K562 (cell line): ENCODE measurements around the gene ZNF699. TPM values are rescaled to one million over a fixed set of nuclear protein-coding genes. Genes with fewer than 3 reads are reported as not detected.

Experiments used
- ASH1L ChIP-seq: fragments of 450-650 bp; IDR thresholded peaks from 2 replicates; pipeline ENCODE4 v1.6.1; 2018; ENCODE audit warnings: borderline replicate concordance, mild to moderate bottlenecking, low read depth; ENCODE audit not compliant: partially characterized antibody
- CEBPG ChIP-seq, 3 experiments: fragments of 200-800 bp in 1 of 3; sonication (Bioruptor generic) in 1 of 3; sonication (generic) in 1 of 3; formaldehyde crosslinking in 1 of 3; IDR thresholded peaks in 2 of 3; conservative IDR thresholded peaks in 1 of 3; 2 replicates each; pipeline versions ENCODE4 v1.6.1 to v1.8.0; 2016 to 2022; ENCODE audit warnings: missing compliant biosample characterization in 2 of 3, missing genetic modification characterization in 2 of 3, mild to moderate bottlenecking in 1 of 3, missing genetic modification reagents in 1 of 3
- CHD2 ChIP-seq: IDR thresholded peaks from 2 replicates; pipeline ENCODE4 v1.6.1; 2011; ENCODE audit warnings: low read depth, low read length
- FOXA3 ChIP-seq, 2 experiments: fragments of 450-650 bp in 1 of 2; sonication (generic) in 1 of 2; formaldehyde crosslinking; IDR thresholded peaks in 1 of 2; conservative IDR thresholded peaks in 1 of 2; 2 replicates each; pipeline versions ENCODE4 v1.4.0 to v1.8.0; 2020 to 2022; ENCODE audit warnings: mild to moderate bottlenecking in 2 of 2, missing genetic modification reagents in 1 of 2
- GABPA ChIP-seq: fragments of 200-800 bp; sonication (Bioruptor generic); conservative IDR thresholded peaks from 2 replicates; pipeline ENCODE4 v1.6.1; 2016; ENCODE audit warnings: low read depth, missing genetic modification characterization, missing compliant biosample characterization
- GTF2F1 ChIP-seq: IDR thresholded peaks from 2 replicates; pipeline ENCODE4 v1.6.1; 2011; ENCODE audit warnings: low read depth, low read length, improper control_type of control experiment
- NCOA1 ChIP-seq: fragments of 450-650 bp; IDR thresholded peaks from 2 replicates; pipeline ENCODE4 v1.6.1; 2016; ENCODE audit warnings: low read depth
- NCOA4 ChIP-seq: fragments of 450-650 bp; IDR thresholded peaks from 2 replicates; pipeline ENCODE4 v1.6.1; 2018; ENCODE audit warnings: mild to moderate bottlenecking; ENCODE audit not compliant: partially characterized antibody
- PRMT5 ChIP-seq: sonication (generic); formaldehyde crosslinking; IDR thresholded peaks from 2 replicates; pipeline ENCODE4 v1.5.0; 2020; ENCODE audit warnings: missing genetic modification reagents
- RBM25 ChIP-seq: fragments of 200-400 bp; formaldehyde crosslinking; IDR thresholded peaks from 2 replicates; pipeline ENCODE4 v1.6.1; 2018; ENCODE audit warnings: low read length, low read depth, moderate library complexity; ENCODE audit not compliant: severe bottlenecking
- RFX5 ChIP-seq: IDR thresholded peaks from 2 replicates; pipeline ENCODE4 v1.6.1; 2011; ENCODE audit warnings: low read depth, mild to moderate bottlenecking, improper control_type of control experiment, low read length
- SP1 ChIP-seq: sonication (generic); formaldehyde crosslinking; IDR thresholded peaks from 2 replicates; pipeline ENCODE4 v1.8.1; 2022; ENCODE audit warnings: mild to moderate bottlenecking, missing genetic modification reagents
- XRCC3 ChIP-seq: fragments of 450-650 bp; IDR thresholded peaks from 2 replicates; pipeline ENCODE4 v1.6.1; 2017; ENCODE audit warnings: mild to moderate bottlenecking, moderate library complexity
- ZNF133 ChIP-seq: fragments of 250-450 bp; sonication (Bioruptor Pico); IDR thresholded peaks from 2 replicates; pipeline ENCODE4 v1.4.0; 2020; ENCODE audit warnings: mild to moderate bottlenecking
- ZNF175 ChIP-seq: fragments of 200-800 bp; sonication (Bioruptor generic); IDR thresholded peaks from 2 replicates; pipeline ENCODE4 v1.6.1; 2016; ENCODE audit warnings: low read depth, mild to moderate bottlenecking, missing genetic modification characterization, missing compliant biosample characterization
- ZNF507 ChIP-seq: conservative IDR thresholded peaks from 2 replicates; pipeline ENCODE4 v1.6.1; 2017; ENCODE audit warnings: missing genetic modification characterization, missing compliant biosample characterization
- ZNF551 ChIP-seq: fragments of 250-450 bp; sonication (Bioruptor Pico); IDR thresholded peaks from 2 replicates; pipeline ENCODE4 v1.5.0; 2021; ENCODE audit warnings: mild to moderate bottlenecking, moderate library complexity
- polyA plus RNA-seq, 8 experiments: library from polyadenylated mRNA; depleted of rRNA in 4 of 8; stranded (reverse) in 5 of 8; unstranded in 3 of 8; fragments of >200 nt; fragmentation: Nextera tagmentation in 2 of 8; fragmentation: Illumina TruSeq in 1 of 8; extraction: Ambion mirVana in 2 of 8; extraction: Trizol in 1 of 8; gene quantifications; 2 replicates each; pipeline versions ENCODE4 v1.2.1 to v1.2.3, GENCODE V29; 2011 to 2014; ENCODE audit warnings: inconsistent platforms in 1 of 8, missing spikeins in 1 of 8
- total RNA-seq, 7 experiments: library from RNA; depleted of rRNA in 6 of 7; stranded (reverse); fragments of >200 nt in 6 of 7; fragmentation: Illumina TruSeq in 2 of 7; extraction: Trizol in 2 of 7; gene quantifications; 2 replicates each; pipeline versions ENCODE4 v1.2.1 to v1.2.3, GENCODE V29; 2011 to 2021; ENCODE audit warnings: low replicate concordance in 1 of 7
- TF ChIP-seq, protein P1 (sequence below), 2 experiments: IDR thresholded peaks; 2 replicates each; pipeline ENCODE4 v1.6.1; 2011; ENCODE audit warnings: borderline replicate concordance in 1 of 2, control low read depth in 1 of 2, low read depth in 1 of 2, low read length in 1 of 2, mild to moderate bottlenecking in 1 of 2, mixed read lengths in 1 of 2, moderate library complexity in 1 of 2; ENCODE audit not compliant: insufficient read depth in 1 of 2, insufficient read length in 1 of 2, poor library complexity in 1 of 2, severe bottlenecking in 1 of 2; ENCODE audit errors: extremely low read depth in 1 of 2
- TF ChIP-seq, protein P2 (sequence below): fragments of 450-650 bp; IDR thresholded peaks from 2 replicates; pipeline ENCODE4 v1.6.1; 2016
- TF ChIP-seq, protein P3 (sequence below): fragments of 150-350 bp; conservative IDR thresholded peaks from 2 replicates; pipeline ENCODE4 v1.6.1; 2014; ENCODE audit warnings: low read length
- TF ChIP-seq, protein P4 (sequence below): fragments of 250-450 bp; sonication (Bioruptor Pico); IDR thresholded peaks from 2 replicates; pipeline ENCODE4 v1.5.0; 2020; ENCODE audit warnings: mild to moderate bottlenecking, borderline replicate concordance

The ZNF699 gene
- total and polyA plus RNA-seq, 9 of the 15 experiments (the other 6 are each of a cell fraction or from before 2014, with no cell fraction given), result 0.08 to 4.1 (median 3.1) TPM

DNA sequence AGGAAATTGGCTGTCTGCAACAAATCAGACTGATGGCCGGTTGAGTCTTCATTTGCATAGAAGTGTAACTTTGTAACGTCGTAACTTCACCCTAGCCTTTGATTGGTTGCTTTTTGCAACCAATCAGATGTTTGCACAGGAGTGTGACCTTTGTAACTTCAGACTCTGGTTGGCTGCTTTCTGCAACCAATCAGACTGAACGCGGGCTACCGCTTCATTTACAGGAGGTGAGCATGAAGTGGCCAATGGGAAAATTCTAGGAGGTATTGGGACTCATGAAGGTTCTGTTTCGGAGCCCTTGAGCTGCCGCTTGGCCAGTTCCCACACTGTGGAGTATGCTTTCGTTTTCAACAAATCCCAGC lies 13.9 kb upstream of the ZNF699 start (continued):
- TF ChIP-seq, protein P1, sequence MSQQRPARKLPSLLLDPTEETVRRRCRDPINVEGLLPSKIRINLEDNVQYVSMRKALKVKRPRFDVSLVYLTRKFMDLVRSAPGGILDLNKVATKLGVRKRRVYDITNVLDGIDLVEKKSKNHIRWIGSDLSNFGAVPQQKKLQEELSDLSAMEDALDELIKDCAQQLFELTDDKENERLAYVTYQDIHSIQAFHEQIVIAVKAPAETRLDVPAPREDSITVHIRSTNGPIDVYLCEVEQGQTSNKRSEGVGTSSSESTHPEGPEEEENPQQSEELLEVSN (IDR thresholded peaks at IDR 0.05; ENCODE audit: borderline replicate concordance in 1 of 2, extremely low read depth in 1 of 2, insufficient read depth in 1 of 2, insufficient read length in 1 of 2, low read depth in 1 of 2, low read length in 1 of 2, poor library complexity in 1 of 2, severe bottlenecking in 1 of 2), result peak in 1 of 2 experiments; percentile 23
- TF ChIP-seq NCOA1 (no peak), GTF2F1 (no peak), NCOA4 (no peak), XRCC3 (no peak), CHD2 (no peak), RFX5 (no peak), ZNF175 (CRISPR knock-in tag) (0 out of 2 replicates have a peak, but pooled peaks have one; percentile 21), ASH1L (peak; percentile 33), ZNF133 (no peak), ZNF551 (CRISPR knock-in tag) (no peak), GABPA (tag) (no peak), RBM25 (peak; percentile 42), PRMT5 (CRISPR knock-in tag) (no peak), CEBPG (CRISPR knock-in tag; IDR thresholded peaks at IDR 0.05) (no peak), CEBPG (tag; conservative IDR thresholded peaks at IDR 0.05 in 1 of 2, IDR thresholded peaks at IDR 0.05 in 1 of 2) (no peak), SP1 (no peak), ZNF507 (tag) (no peak), FOXA3 (CRISPR knock-in tag; conservative IDR thresholded peaks at IDR 0.05 in 1 of 2, IDR thresholded peaks at IDR 0.05 in 1 of 2) (no peak)
- TF ChIP-seq, protein P2, sequence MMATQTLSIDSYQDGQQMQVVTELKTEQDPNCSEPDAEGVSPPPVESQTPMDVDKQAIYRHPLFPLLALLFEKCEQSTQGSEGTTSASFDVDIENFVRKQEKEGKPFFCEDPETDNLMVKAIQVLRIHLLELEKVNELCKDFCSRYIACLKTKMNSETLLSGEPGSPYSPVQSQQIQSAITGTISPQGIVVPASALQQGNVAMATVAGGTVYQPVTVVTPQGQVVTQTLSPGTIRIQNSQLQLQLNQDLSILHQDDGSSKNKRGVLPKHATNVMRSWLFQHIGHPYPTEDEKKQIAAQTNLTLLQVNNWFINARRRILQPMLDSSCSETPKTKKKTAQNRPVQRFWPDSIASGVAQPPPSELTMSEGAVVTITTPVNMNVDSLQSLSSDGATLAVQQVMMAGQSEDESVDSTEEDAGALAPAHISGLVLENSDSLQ, result peak; percentile 46; the same call in 1 of the 2 replicates
- TF ChIP-seq, protein P3, sequence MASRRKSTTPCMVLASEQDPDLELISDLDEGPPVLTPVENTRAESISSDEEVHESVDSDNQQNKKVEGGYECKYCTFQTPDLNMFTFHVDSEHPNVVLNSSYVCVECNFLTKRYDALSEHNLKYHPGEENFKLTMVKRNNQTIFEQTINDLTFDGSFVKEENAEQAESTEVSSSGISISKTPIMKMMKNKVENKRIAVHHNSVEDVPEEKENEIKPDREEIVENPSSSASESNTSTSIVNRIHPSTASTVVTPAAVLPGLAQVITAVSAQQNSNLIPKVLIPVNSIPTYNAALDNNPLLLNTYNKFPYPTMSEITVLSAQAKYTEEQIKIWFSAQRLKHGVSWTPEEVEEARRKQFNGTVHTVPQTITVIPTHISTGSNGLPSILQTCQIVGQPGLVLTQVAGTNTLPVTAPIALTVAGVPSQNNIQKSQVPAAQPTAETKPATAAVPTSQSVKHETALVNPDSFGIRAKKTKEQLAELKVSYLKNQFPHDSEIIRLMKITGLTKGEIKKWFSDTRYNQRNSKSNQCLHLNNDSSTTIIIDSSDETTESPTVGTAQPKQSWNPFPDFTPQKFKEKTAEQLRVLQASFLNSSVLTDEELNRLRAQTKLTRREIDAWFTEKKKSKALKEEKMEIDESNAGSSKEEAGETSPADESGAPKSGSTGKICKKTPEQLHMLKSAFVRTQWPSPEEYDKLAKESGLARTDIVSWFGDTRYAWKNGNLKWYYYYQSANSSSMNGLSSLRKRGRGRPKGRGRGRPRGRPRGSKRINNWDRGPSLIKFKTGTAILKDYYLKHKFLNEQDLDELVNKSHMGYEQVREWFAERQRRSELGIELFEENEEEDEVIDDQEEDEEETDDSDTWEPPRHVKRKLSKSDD, result no peak
- TF ChIP-seq, protein P4, sequence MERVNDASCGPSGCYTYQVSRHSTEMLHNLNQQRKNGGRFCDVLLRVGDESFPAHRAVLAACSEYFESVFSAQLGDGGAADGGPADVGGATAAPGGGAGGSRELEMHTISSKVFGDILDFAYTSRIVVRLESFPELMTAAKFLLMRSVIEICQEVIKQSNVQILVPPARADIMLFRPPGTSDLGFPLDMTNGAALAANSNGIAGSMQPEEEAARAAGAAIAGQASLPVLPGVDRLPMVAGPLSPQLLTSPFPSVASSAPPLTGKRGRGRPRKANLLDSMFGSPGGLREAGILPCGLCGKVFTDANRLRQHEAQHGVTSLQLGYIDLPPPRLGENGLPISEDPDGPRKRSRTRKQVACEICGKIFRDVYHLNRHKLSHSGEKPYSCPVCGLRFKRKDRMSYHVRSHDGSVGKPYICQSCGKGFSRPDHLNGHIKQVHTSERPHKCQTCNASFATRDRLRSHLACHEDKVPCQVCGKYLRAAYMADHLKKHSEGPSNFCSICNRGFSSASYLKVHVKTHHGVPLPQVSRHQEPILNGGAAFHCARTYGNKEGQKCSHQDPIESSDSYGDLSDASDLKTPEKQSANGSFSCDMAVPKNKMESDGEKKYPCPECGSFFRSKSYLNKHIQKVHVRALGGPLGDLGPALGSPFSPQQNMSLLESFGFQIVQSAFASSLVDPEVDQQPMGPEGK (CRISPR knock-in tag), result no peak
